Endothelial cell of umbilical vein (primary cell): ENCODE measurements around the gene SLC12A8. TPM values are rescaled to one million over a fixed set of nuclear protein-coding genes. Genes with fewer than 3 reads are reported as not detected.

Experiments used
- BruUV-seq: library from RNA; stranded (reverse); fragments of 400-500 nt; replicated peaks from 2 replicates; lab custom pipeline; 2021; lab: Mats Ljungman, UMichigan
- CTCF ChIA-PET: fragments of 300-600, 350-600 bp; sonication (Branson Sonifier 250); formaldehyde crosslinking; loops from one replicate; lab custom pipeline; 2021; ENCODE audit warnings: antibody characterized with exemption, inconsistent platforms; lab: Charles Lee
- POLR2A ChIA-PET: fragments of 300-600, 350-600 bp; sonication (Branson Sonifier 250); formaldehyde crosslinking; loops from one replicate; lab custom pipeline; 2021; ENCODE audit warnings: antibody characterized with exemption, inconsistent platforms; lab: Charles Lee
- DNase-seq: peaks from one replicate; pipeline ENCODE4 v3.0.0-alpha.2; 2011; ENCODE audit warnings: low read depth, low spot score
- FAIRE-seq: peaks from 2 replicates; lab custom pipeline; 2011; peaks lifted over from hg19 to GRCh38; lab: Jason Lieb, UNC
- H2AFZ ChIP-seq: 2 replicates; pipeline ENCODE4 v1.6.0; 2012; ENCODE audit warnings: low read depth, low read length, control low read depth, inconsistent platforms
- H3K27ac ChIP-seq: 2 replicates; pipeline ENCODE4 v1.5.1; 2011; ENCODE audit warnings: low read depth, mild to moderate bottlenecking, control low read depth, low read length, moderate library complexity; ENCODE audit not compliant: insufficient read depth
- H3K27me3 ChIP-seq, 2 experiments: 2 replicates each; pipeline versions ENCODE4 v1.6.0 to v1.6.1; 2011; ENCODE audit warnings: low read length in 2 of 2, mixed read lengths in 1 of 2; ENCODE audit not compliant: control insufficient read depth in 2 of 2, insufficient read depth in 2 of 2
- H3K36me3 ChIP-seq, 2 experiments: 2 replicates in 1 of 2; 3 replicates in 1 of 2; pipeline ENCODE4 v1.5.1; 2011; ENCODE audit warnings: low read length in 2 of 2, mild to moderate bottlenecking in 1 of 2, moderate library complexity in 1 of 2; ENCODE audit not compliant: control insufficient read depth in 2 of 2, insufficient read depth in 2 of 2; ENCODE audit errors: extremely low read depth in 1 of 2
- H3K4me1 ChIP-seq: 3 replicates; pipeline ENCODE4 v1.5.1; 2011; ENCODE audit warnings: mild to moderate bottlenecking, low read length; ENCODE audit not compliant: control insufficient read depth, insufficient read depth; ENCODE audit errors: extremely low read depth
- H3K4me2 ChIP-seq: 2 replicates; pipeline ENCODE4 v1.6.1; 2011; ENCODE audit warnings: low read length, control low read depth, mixed read lengths; ENCODE audit not compliant: insufficient read depth
- H3K4me3 ChIP-seq, 3 experiments: fragments of 200-600 bp in 1 of 3; sonication (generic), shearing (Covaris generic) in 1 of 3; replicated peaks in 1 of 3; 2 replicates each; pipeline ENCODE4 v1.5.1; 2011 to 2016; ENCODE audit warnings: control low read depth in 3 of 3, low read length in 3 of 3, mild to moderate bottlenecking in 2 of 3, inconsistent platforms in 1 of 3, low read depth in 1 of 3, moderate library complexity in 1 of 3; ENCODE audit not compliant: insufficient read depth in 1 of 3
- H3K79me2 ChIP-seq: 2 replicates; pipeline ENCODE4 v1.6.0; 2012; ENCODE audit warnings: low read length, inconsistent platforms; ENCODE audit not compliant: control insufficient read depth, insufficient read depth
- H3K9ac ChIP-seq: replicated peaks from 2 replicates; pipeline ENCODE3; 2011; ENCODE audit warnings: low read length, control low read depth; ENCODE audit not compliant: insufficient read depth; ENCODE audit errors: extremely low read depth
- H3K9me1 ChIP-seq: replicated peaks from 3 replicates; pipeline ENCODE4 v1.6.0; 2011; ENCODE audit warnings: mild to moderate bottlenecking, low read length; ENCODE audit not compliant: control insufficient read depth, insufficient read depth; ENCODE audit errors: extremely low read depth
- H3K9me3 ChIP-seq: replicated peaks from 2 replicates; pipeline ENCODE4 v1.5.1; 2012; ENCODE audit warnings: low read length, inconsistent platforms; ENCODE audit not compliant: control insufficient read depth, insufficient read depth
- H4K20me1 ChIP-seq: replicated peaks from 2 replicates; pipeline ENCODE3; 2011; ENCODE audit warnings: mild to moderate bottlenecking, low read length; ENCODE audit not compliant: control insufficient read depth, insufficient read depth; ENCODE audit errors: extremely low read depth
- EZH2 ChIP-seq: IDR thresholded peaks from 2 replicates; pipeline ENCODE4 v1.6.1; 2012; ENCODE audit warnings: borderline replicate concordance, low read depth, mild to moderate bottlenecking, moderate library complexity, low read length, inconsistent platforms; ENCODE audit not compliant: severe bottlenecking
- FOS ChIP-seq: IDR thresholded peaks from 2 replicates; pipeline ENCODE4 v1.6.1; 2011; ENCODE audit warnings: mild to moderate bottlenecking, low read length, moderate library complexity, borderline replicate concordance; ENCODE audit not compliant: insufficient read depth
- GATA2 ChIP-seq: IDR thresholded peaks from 2 replicates; pipeline ENCODE4 v1.7.0; 2011; ENCODE audit warnings: low read depth, mild to moderate bottlenecking, moderate library complexity, mixed read lengths, low read length; ENCODE audit not compliant: insufficient read length, insufficient read depth
- JUN ChIP-seq: IDR thresholded peaks from 2 replicates; pipeline ENCODE4 v1.6.1; 2011; ENCODE audit warnings: borderline replicate concordance, low read depth; ENCODE audit not compliant: insufficient read length, insufficient read depth
- MYC ChIP-seq: IDR thresholded peaks from one replicate; pipeline ENCODE4 v1.6.1; 2011; ENCODE audit warnings: mild to moderate bottlenecking, low read depth, low read length
- POLR2A ChIP-seq: IDR thresholded peaks from 2 replicates; pipeline ENCODE4 v1.6.1; 2012; ENCODE audit warnings: low read depth, mild to moderate bottlenecking, control low read depth, low read length
- POLR2AphosphoS5 ChIP-seq: IDR thresholded peaks from 2 replicates; pipeline ENCODE4 v1.6.1; 2012; ENCODE audit warnings: low read depth, mild to moderate bottlenecking, control low read depth, low read length, moderate library complexity; ENCODE audit not compliant: insufficient read depth
- dilution Hi-C: fragments of 300-500 bp; cut with MboI; formaldehyde crosslinking; loops from one replicate; pipeline ENCODE4 v1.15.0; 2019; ENCODE audit warnings: low sequenced_read_pairs; ENCODE audit not compliant: extremely low pct_ligation_motif_present
- intact Hi-C: fragments of 100-400 bp; cut with micrococcal nuclease; formaldehyde crosslinking; loops from one replicate; pipeline ENCODE4 v1.10.0; 2022
- polyA plus RNA-seq, 4 experiments: library from polyadenylated mRNA; depleted of rRNA in 3 of 4; stranded (reverse) in 3 of 4; unstranded in 1 of 4; fragments of >200 nt; gene quantifications; 2 replicates each; pipeline versions ENCODE4 v1.2.1 to v1.2.3, GENCODE V29; 2011 to 2012; ENCODE audit warnings: missing spikeins in 1 of 4
- total RNA-seq: library from RNA; stranded (reverse); gene quantifications from 2 replicates; pipeline ENCODE4 v1.2.3, GENCODE V29; 2021
- TF ChIP-seq, protein P1 (sequence below): IDR thresholded peaks from 2 replicates; pipeline ENCODE4 v1.6.1; 2011; ENCODE audit not compliant: insufficient read depth, insufficient read length
- TF ChIP-seq, protein P2 (sequence below), 2 donors: IDR thresholded peaks; 1 replicate in 1 of 2; 2 replicates in 1 of 2; pipeline ENCODE4 v1.5.1; 2011; ENCODE audit warnings: low read length in 2 of 2, mild to moderate bottlenecking in 2 of 2, moderate library complexity in 2 of 2, control low read depth in 1 of 2, inconsistent platforms in 1 of 2, low read depth in 1 of 2; ENCODE audit not compliant: insufficient read depth in 1 of 2; ENCODE audit errors: extremely low read depth in 1 of 2

The SLC12A8 gene
- total and polyA plus RNA-seq, 2 donors (not counting 3 experiments of a cell fraction or from before 2014, with no cell fraction given) = 0.86 to 0.90 TPM

DNA sequence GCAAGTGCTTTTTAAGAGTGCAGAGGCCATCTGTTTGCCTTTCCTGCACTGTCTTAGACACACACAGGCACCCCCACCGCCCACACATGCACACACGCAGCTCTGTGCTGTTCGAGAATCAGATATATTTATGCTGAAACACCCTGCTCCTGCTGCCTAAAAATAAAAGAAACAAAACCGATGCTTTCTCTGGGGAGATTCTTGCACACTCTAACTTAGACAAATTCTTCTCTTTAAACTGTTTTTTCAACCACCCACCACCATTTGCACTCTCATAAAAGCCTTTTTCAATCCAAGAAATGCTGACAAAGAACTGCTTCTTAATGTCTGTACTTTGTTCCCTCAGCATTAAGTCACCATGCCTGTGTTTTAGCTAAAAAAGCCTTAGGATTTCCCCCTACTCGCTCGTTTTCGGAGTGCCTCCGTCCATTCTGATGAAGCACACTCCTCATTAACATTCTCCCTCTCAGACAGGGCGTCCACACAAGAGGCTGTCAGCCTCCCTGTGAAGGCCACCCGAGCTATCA lies 26.2 kb downstream of the SLC12A8 start:
- H3K9me1 ChIP-seq = no peaks in the 10 kb centered on the region
- ChIA-PET CTCF (interaction anchor here (1.0 kb wide), 1 partner anchor 18 kb away, joined by 4 read pairs; no protein-coding TSS in a partner anchor), POLR2A (no interaction called here)
- H3K79me2 ChIP-seq = no peaks in the 10 kb centered on the region
- no peaks in the 10 kb centered on the region for H3K4me1 ChIP-seq
- FAIRE-seq = no peak
- no peak overlapping the region for H2AFZ ChIP-seq
- no peaks in the 10 kb centered on the region for H3K9me3 ChIP-seq
- no TSS peak for BruUV-seq
- peaks cover 0 to 2% of the 10 kb centered on the region in 2 experiments for H3K27me3 ChIP-seq
- no peak overlapping the region for H3K27ac ChIP-seq
- no peak for DNase-seq
- no peak overlapping the region for H3K9ac ChIP-seq
- intact Hi-C loops (no loop called here), dilution Hi-C loops (no loop called here)
- H3K4me2 ChIP-seq = no peak overlapping the region
- H4K20me1 ChIP-seq = no peaks in the 10 kb centered on the region
- H3K36me3 ChIP-seq = no peaks in the 10 kb centered on the region
- H3K4me3 ChIP-seq = no peak overlapping the region
- TF ChIP-seq, protein P1, sequence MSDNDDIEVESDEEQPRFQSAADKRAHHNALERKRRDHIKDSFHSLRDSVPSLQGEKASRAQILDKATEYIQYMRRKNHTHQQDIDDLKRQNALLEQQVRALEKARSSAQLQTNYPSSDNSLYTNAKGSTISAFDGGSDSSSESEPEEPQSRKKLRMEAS = no peak
- no peak for TF ChIP-seq GATA2
- no peak for TF ChIP-seq JUN
- no peak for TF ChIP-seq EZH2
- TF ChIP-seq FOS = no peak
- TF ChIP-seq, protein P2, sequence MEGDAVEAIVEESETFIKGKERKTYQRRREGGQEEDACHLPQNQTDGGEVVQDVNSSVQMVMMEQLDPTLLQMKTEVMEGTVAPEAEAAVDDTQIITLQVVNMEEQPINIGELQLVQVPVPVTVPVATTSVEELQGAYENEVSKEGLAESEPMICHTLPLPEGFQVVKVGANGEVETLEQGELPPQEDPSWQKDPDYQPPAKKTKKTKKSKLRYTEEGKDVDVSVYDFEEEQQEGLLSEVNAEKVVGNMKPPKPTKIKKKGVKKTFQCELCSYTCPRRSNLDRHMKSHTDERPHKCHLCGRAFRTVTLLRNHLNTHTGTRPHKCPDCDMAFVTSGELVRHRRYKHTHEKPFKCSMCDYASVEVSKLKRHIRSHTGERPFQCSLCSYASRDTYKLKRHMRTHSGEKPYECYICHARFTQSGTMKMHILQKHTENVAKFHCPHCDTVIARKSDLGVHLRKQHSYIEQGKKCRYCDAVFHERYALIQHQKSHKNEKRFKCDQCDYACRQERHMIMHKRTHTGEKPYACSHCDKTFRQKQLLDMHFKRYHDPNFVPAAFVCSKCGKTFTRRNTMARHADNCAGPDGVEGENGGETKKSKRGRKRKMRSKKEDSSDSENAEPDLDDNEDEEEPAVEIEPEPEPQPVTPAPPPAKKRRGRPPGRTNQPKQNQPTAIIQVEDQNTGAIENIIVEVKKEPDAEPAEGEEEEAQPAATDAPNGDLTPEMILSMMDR (IDR thresholded peaks at IDR 0.05; ENCODE audit: extremely low read depth in 1 of 2, insufficient read depth in 1 of 2, low read depth in 1 of 2, low read length in 2 of 2) = no peak
- no peak for TF ChIP-seq POLR2A
- no peak for TF ChIP-seq POLR2AphosphoS5
- no peak for TF ChIP-seq MYC
